Hepatocyte (in vitro differentiated cells): ENCODE data around the gene IKBKE.

Experiments used
- CTCF ChIP-seq: fragments of 200-600 bp; sonication (generic); IDR thresholded peaks from 2 replicates; pipeline ENCODE4 v1.5.1; 2016; ENCODE audit warnings: antibody characterized with exemption, mild to moderate bottlenecking; ENCODE audit not compliant: poor library complexity
- EZH2 ChIP-seq: fragments of 200-600 bp; sonication (generic); IDR thresholded peaks from 2 replicates; pipeline ENCODE4 v1.6.1; 2016; ENCODE audit warnings: antibody characterized with exemption, mild to moderate bottlenecking, borderline replicate concordance

GRCh38 chr1:206537141-206537540, 66.9 kb downstream of the IKBKE start:
- no peak for TF ChIP-seq EZH2
- TF ChIP-seq CTCF: no peak
